GM18519 (cell line): Measurements from ENCODE around the gene USP34.
"Not testable (repeated sequence)": the region's sequence is repeated elsewhere in the genome, so short reads cannot be mapped to it uniquely, and the experiment has no call there.

Source experiments
- ATAC-seq: cut with Tn5 transposase; IDR thresholded peaks from one replicate; pipeline ENCODE4 v1.9.1; 2021; ENCODE audit warnings: mild to moderate bottlenecking, moderate library complexity; ENCODE audit not compliant: unreplicated experiment, low FRiP score

Gene USP34

GRCh38 chr2:61196671-61197070 is 274.2 kb downstream of the USP34 start:
- ATAC-seq: no peak

GRCh38 chr2:61194646-61195045 is 276.2 kb downstream of the USP34 start:
- ATAC-seq: not testable (repeated sequence)

DNA sequence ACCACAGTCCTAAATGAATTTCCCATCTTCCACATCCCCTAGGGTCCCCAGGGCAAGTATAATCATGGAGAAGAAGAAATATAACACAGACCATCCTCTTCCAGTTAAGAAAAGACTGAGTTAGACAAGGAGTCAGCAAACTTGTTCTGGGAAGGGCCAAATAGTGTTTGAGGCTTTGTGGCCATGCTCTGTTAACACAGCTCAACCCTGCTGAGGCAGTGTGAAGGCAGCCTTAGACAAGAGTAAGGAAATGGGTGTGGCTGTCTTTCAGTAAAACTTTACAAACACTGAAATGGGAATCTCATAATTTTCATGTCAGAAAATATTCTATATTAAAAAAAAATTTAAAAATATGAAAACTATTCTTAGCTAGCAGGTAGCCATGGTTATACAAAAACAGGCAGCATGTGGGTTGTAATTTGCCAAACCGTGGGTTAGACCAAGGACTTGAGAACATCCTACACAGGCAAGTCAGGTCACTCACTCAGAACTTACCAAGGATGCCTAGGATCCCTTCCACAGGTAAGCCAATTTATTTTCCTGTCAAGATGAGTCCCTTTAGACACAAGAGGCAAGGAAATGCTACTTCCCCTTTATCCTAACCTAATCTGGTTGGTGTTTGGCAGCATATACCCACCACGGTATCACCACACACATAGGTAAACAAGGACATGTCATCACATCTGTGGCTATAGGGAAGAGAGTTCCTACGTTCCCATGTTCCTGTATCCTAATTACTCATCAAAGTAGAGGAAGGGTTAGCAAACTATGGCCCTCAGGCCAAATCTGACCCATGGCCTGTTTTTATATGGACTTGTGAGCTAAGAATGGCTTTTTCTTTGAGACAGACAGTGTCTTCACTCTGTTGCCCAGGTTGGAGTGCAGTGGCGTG is 277.0 kb downstream of the USP34 start:
- no peak for ATAC-seq

DNA sequence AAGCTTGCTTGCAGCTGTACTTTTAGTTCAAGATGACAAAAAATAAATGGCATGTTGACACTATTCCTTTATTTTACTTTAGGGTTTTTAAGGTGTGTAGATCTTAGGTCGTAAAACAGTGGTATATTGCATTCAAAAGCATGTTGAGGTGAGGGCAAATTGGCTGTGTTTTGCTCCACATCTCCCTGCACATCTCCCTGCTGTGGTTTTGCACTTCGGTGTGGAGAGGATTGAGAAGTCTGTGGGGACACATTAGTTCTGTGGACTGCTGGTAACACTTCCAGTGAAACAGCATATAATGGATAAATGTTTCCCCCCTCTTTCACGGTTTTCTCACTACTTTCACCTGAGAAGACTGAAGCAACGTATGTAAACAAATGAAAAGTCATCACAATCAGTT is 283.8 kb downstream of the USP34 start:
- ATAC-seq: no peak

- no peak for ATAC-seq
Observed at GRCh38 chr2:61185231-61185728, 285.6 kb downstream of the USP34 start.

DNA sequence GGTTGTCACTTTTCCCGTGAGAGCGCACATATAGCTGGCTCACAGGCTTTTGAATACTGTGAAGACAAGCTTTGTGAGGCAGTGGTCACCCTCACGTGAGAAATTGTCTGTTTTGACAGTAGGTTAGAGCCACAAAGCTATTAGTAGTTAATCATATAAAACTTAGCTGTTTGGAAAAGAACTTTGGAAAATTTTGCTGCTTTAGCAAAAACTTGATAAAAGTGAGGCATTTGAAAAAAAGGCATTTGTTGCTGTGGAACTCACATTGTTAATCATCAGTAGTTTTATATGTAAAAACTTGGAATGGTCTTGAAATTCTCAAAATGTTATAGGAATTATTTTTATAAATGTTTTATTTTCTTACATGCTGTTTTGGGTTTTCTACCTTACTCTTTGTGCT is 286.6 kb downstream of the USP34 start:
- ATAC-seq: no peak

DNA sequence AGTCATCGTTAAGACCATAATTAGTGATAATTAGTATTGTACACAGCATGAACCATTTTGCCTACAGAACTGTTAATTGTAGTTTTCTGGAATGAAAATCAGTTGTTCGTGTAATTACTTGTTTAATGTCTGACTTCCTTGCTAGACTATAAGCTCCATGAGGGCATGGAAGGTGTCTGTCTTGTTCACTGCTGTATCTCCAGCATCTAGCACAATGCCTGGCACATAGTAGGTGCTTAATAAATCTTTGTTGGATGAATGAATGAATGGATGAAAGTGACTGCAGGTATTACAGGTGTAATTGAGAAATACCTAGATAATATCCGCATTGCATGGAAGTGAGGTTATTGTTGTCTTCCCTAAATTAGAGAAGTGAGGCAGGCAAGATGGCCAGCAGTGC is 287.1 kb downstream of the USP34 start:
- ATAC-seq: no peak

GRCh38 chr2:61182059-61182383 is 288.9 kb downstream of the USP34 start:
- ATAC-seq: no peak

DNA sequence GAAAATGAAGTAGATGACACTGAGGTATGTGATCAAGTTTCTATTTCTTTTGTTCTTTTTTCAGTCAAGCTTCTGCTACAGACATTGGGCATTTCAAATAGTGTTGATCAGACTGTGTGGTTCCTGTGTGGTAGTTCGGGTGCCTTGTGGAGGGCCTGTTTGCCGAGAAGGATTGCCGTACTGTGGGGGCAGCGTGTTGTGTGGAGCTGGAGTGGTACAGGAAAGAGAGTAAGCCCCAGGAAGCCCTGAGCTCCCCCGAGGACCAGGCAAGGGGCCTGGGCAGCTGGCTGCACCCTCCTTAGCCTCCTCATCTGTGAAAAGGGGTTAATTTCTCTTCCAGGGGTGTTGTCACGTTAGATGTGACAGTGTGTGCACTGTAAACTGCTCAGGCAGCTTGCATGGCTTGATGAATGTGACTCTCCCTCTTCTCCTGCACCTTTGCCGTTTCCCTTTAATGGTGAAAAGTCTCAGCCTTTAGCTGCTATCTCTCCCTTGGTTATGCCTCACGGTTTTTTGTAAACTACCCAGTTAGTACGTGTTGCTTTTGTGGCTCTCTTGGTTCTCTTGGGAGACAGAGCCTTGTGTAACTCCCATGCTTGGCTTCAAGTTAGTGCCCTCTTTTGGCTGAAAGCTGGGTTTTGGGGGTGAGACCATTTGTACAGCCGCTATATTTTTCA is 289.4 kb downstream of the USP34 start:
- ATAC-seq: no peak

DNA sequence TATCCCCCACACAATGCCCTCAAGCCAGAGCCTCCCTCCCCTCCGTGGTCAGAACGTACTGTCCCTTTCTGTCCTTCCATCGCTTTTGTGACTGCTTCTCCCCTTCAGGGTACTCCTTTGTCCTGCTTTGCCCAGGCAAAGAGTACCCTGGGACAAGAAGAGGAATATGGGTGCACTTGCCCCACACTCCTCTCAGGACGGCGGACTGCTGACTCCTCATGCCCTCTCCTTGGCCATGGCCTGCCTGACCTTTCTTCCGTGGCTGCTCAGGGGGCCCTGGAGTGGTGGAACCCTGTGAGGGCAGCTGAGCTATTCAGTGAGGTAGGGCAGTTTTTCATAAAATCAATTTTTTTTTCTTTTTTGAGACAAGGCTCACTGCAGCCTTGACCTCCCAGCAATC is 290.2 kb downstream of the USP34 start:
- no peak for ATAC-seq

DNA sequence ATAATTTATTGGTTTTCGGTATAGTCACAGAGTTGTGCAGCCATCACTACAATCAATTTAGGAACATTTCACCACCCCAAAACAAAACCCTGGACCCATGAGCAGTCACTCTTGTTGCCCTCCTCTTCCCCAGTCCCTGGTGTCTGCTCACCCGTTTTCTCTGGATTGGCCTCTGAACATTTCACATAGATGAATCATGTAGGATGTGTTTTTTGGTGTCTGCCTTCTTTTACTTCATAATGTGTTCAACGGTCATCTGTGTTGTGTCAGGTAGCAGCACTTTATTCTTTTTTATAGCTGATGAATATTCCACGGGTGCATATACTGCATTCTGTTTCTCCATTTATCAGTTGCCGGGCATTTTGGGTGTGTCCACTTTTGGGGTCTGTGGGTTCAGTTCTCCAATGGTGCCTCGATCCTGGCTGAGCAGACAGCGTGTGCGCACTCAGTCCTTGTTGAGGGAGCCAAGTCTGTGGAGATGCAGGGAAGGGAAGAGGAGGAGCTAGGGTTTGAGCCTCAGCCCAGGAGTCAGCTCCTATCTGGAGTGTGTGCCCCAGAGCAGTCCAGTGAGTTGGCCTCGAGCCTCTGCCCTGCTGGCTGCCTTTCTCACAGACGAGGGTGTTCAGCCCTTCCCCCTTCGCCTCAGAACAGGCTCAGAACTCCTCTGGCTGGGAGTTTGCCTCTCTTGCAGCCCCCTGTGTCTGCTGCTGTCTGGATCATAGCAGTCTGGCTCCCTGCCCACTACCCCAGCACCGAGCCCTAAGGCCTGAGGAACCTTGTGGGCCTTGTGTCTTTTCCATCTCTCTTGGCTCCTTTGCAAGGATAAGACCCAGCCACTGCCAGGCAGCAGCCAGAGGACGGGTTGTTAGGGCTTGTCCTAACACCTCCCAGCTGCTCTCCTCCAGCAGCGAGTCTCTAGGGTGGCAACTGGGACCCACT is 290.9 kb downstream of the USP34 start:
- ATAC-seq: no peak

DNA sequence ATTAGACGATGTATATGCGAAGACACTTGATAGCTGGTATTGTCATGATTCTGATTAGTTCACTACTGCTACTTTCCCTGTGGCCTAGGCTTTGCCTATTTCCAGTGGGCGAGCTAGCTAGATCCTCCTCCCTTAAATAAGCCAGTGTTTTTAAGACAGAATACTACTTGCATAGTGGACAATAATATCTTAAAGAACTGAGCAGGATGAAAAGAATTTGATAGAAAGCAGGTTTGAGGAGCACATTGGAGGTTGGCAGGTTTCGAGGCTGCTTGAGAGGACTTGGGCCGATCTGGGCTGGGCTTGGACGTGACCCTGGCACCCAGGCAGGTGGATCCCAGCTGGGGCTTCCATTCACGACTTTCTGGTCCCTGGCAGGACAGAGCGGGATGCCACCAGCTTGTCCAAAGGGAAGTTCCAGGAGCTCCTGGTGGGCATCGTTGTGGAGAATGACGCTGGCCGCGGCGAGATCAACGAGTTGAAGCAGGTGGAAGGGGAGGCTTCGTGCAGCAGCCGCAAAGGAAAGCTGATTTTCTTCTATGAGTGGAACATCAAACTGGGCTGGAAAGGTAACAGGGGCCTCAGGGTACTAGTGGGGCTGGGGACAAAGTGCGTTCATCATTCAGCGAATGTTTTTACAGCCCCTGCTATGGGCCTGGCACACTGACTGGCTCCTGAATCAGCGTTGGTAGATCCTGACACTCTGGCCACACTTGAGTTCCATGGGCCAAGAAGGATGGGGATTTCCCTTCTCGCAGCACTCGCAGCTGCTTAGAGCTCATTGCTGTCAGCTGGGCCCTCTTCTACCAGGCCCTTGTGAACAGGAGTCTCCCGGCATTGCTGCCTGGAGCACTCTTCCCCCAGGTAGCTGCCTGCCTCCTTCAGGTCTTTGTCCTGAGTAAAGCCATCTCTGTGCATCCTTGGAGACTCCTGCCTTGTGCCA is 292.0 kb downstream of the USP34 start:
- ATAC-seq: no peak

DNA sequence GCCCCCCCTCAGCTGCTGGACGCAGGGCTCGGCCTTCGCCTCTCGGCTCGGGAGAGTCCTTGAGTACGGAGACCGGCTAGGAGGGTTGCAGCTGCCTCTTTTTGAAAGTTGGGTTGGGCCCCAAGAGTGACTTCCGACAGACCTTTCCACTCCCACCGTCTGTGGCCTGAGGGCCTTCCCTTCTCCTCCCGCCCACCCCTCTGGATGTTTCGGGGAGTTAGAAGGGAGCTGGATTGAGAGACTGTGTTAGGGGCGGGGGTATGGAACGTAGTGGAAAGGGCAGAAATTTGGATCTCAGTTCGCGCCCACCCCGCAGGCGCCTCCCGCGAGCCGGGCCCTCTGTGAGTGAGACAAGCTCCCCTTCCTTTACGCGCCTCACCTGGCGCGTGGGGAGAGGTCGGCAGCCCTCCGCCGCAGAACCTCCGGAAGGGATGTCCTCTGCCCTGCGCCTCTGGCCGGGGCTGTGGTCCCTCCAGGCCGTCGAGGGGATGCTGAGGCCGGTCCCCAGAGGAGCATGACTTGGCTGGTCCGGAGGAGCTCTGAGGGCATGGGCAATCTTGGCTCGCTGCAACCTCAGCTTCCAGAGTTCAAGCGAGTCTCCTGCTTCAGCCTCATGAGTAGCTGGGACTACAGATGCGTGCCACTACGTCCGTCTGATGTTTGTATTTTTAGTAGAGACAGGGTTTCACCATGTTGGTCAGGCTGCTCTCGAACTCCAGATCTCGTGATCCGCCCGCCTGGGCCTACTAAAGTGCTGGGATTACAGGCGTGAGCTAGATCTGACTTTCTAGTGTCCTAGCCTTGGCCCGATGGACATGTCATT is 292.9 kb downstream of the USP34 start:
- ATAC-seq: no peak

DNA sequence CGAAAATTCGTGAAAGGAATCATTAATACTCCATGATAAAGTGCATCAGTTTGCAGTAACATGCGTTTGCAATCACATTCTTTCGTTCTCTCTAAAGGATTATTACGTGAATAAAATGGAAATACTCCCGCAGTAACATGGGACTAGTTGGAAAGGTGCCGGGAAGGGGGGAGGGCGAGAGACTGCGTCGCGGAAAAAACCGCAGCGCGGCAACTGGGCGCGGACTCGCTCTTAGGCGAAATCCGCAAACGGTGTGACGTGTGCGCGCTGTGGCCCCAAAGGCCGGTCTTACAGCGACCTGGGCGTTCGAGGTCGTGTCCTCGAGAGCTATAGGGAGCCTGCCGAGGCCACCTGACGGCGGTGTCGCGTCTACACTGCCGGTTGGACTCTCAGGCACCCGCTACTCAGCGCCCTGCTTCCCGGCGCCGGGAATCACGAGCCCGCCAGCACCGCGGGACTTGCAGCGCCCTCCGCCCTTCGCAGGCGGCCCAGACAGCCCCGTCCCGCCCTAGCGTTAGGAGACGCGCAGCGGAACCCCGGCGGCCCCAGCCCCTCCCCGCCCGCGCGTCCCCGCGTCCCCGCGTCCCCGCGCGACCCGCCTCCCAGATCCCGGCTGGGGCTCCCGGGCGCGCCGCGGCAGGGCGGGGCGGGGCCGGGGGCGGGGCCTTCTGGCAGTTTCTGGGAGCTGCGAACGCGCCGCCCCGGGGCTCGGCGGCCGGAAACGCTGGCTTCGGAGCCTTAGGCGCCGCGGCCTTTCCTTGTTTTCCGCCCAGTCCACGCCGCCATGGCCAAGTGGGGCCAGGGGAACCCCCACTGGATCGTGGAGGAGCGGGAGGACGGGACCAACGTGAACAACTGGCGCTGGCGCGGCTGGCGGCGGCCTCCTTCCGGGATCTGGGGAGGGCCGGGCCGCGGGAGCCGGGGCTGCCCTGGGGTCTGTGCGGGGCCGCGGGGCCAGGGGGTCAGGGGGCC is 293.8 kb downstream of the USP34 start:
- peak; percentile 57 for ATAC-seq

GRCh38 chr2:61175036-61175435 is 295.9 kb downstream of the USP34 start:
- ATAC-seq: no peak

- no peak for ATAC-seq
Observed at GRCh38 chr2:61173116-61173515, 297.8 kb downstream of the USP34 start.

DNA sequence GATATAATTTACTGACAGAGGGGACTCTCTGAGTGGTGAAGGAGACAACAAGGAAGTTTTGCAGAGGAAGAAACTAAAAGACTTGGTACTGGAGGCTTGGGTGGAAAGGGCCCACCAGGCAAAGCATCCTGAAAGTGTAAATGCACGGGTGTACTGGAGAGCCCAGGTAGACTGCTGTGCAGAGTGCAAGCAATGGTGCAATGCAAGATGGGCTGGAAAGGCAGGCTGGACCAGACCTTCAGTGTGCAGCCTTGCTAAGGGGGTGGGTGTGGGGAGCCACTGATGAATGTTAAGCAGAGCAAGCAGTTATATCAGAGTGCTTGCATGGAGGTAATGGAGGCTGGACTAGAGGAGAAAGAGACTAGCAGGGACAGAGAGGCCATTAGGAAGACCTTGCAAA is 298.2 kb downstream of the USP34 start:
- no peak for ATAC-seq

- ATAC-seq: no peak
Observed at GRCh38 chr2:61167579-61167978, 303.3 kb downstream of the USP34 start.
